Activated B cell treated with CpG ODN at 0.5 μM for 24 hours (primary cell): ENCODE data around the gene MBNL2. TPM values are rescaled to one million over a fixed set of nuclear protein-coding genes. Genes with fewer than 3 reads are reported as not detected.

Experiments used
- ATAC-seq: fragments of 200-7000 bp; cut with Tn5 transposase; one replicate; pipeline ENCODE4 v1.10.0; 2021; ENCODE audit warnings: low read depth, mild to moderate bottlenecking, moderate library complexity
- CTCF ChIA-PET: fragments of 350-600 bp; sonication (Branson Sonifier 250); formaldehyde crosslinking; loops from one replicate; lab custom pipeline; 2021; ENCODE audit warnings: antibody characterized with exemption; lab: Charles Lee
- POLR2A ChIA-PET: fragments of 350-600 bp; sonication (Branson Sonifier 250); formaldehyde crosslinking; loops from one replicate; lab custom pipeline; 2021; ENCODE audit warnings: antibody characterized with exemption; lab: Charles Lee
- DNase-seq: peaks from one replicate; pipeline ENCODE4 v3.0.0; 2022
- H3K27ac Mint-ChIP-seq: one replicate; pipeline ENCODE4 v1.8.0; 2020; ENCODE audit warnings: mixed read lengths
- H3K27me3 Mint-ChIP-seq: one replicate; pipeline ENCODE4 v1.8.0; 2021; ENCODE audit warnings: mixed read lengths
- H3K36me3 Mint-ChIP-seq: one replicate; pipeline ENCODE4 v1.8.0; 2021; ENCODE audit warnings: low read depth, mixed read lengths
- H3K4me1 Mint-ChIP-seq: one replicate; pipeline ENCODE4 v1.8.0; 2021; ENCODE audit warnings: mixed read lengths
- H3K4me3 Mint-ChIP-seq: one replicate; pipeline ENCODE4 v1.8.0; 2020; ENCODE audit warnings: mild to moderate bottlenecking, mixed read lengths
- H3K9me3 Mint-ChIP-seq: one replicate; pipeline ENCODE4 v1.8.0; 2020; ENCODE audit warnings: mixed read lengths
- intact Hi-C: fragments of 100-400 bp; cut with micrococcal nuclease; formaldehyde crosslinking; loops from one replicate; pipeline ENCODE4 v1.15.1; 2024
- total RNA-seq: library from RNA; stranded (reverse); gene quantifications from 2 replicates; pipeline ENCODE4 v1.2.3, GENCODE V29; 2022
- TF ChIP-seq, protein P1 (sequence below): fragments of 200-600 bp; IDR thresholded peaks from one replicate; pipeline ENCODE4 v1.8.0; 2022; ENCODE audit warnings: antibody characterized with exemption, mild to moderate bottlenecking

The MBNL2 gene
- total RNA-seq, 1 donor from 2014 or later = 18.8 TPM

- peaks cover 30% of the 10 kb centered on the region for H3K4me1 Mint-ChIP-seq
- H3K4me3 Mint-ChIP-seq = no peak overlapping the region
- POLR2A ChIA-PET = interaction anchor here (1.2 kb wide), 1 partner anchor 45 kb away, joined by 4 read pairs; the partner anchor contains the start of gene RAP2A
- H3K27ac Mint-ChIP-seq = no peak overlapping the region
- H3K9me3 Mint-ChIP-seq = no peaks in the 10 kb centered on the region
- peaks cover 46% of the 10 kb centered on the region for H3K36me3 Mint-ChIP-seq
- TF ChIP-seq, protein P1, sequence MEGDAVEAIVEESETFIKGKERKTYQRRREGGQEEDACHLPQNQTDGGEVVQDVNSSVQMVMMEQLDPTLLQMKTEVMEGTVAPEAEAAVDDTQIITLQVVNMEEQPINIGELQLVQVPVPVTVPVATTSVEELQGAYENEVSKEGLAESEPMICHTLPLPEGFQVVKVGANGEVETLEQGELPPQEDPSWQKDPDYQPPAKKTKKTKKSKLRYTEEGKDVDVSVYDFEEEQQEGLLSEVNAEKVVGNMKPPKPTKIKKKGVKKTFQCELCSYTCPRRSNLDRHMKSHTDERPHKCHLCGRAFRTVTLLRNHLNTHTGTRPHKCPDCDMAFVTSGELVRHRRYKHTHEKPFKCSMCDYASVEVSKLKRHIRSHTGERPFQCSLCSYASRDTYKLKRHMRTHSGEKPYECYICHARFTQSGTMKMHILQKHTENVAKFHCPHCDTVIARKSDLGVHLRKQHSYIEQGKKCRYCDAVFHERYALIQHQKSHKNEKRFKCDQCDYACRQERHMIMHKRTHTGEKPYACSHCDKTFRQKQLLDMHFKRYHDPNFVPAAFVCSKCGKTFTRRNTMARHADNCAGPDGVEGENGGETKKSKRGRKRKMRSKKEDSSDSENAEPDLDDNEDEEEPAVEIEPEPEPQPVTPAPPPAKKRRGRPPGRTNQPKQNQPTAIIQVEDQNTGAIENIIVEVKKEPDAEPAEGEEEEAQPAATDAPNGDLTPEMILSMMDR = no peak
- ATAC-seq (no peak), DNase-seq (no peak)
- intact Hi-C loops = no loop called here
- CTCF ChIA-PET = no interaction called here
- no peaks in the 10 kb centered on the region for H3K27me3 Mint-ChIP-seq
These were observed 166.2 kb downstream of the MBNL2 start for GRCh38 chr13:97388373-97388772.

DNA sequence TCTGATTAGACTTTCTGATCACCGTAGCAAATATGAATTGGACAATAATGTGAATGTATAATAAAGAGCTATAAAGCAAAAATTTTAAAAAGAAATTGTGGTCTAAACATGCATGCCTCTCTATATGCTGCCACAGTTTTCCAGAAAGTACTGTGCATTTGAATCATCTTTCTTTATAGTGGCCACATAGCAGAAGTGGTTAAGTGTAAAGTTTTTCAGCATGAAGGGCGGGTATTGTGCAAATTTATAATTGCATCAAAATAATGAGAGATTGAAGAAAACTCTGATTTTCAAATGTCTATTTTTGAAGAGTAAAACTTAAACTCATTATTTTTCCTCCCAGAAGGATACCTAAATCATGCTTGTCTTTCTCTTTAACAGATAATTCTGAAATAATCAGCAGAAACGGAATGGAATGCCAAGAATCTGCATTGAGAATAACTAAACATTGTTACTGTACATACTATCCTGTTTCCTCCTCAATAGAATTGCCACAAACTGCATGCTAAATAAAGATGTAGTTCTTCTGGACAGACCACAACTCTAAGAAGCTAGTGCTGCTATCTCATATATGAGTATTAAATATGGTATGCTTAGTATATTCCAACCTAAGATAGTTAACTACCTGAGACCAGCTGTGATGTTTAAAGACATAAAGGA, 168.9 kb downstream of the MBNL2 start:
- Mint-ChIP-seq H3K27ac (no peak overlapping the region), H3K36me3 (peaks cover 43% of the 10 kb centered on the region), H3K9me3 (no peaks in the 10 kb centered on the region), H3K27me3 (no peaks in the 10 kb centered on the region), H3K4me1 (peaks cover 26% of the 10 kb centered on the region), H3K4me3 (no peak overlapping the region)
- DNase-seq = no peak
- no peak for ATAC-seq
- CTCF ChIA-PET = interaction anchor here (1.0 kb wide), 1 partner anchor 32 kb away, joined by 3 read pairs; no protein-coding TSS in a partner anchor
- TF ChIP-seq, protein P1 = no peak
- POLR2A ChIA-PET = no interaction called here
- intact Hi-C loops = no loop called here

- H3K9me3 Mint-ChIP-seq = no peaks in the 10 kb centered on the region
- ChIA-PET POLR2A (no interaction called here), CTCF (interaction anchor here (1.0 kb wide), 1 partner anchor 33 kb away, joined by 3 read pairs; no protein-coding TSS in a partner anchor)
- no peaks in the 10 kb centered on the region for H3K27me3 Mint-ChIP-seq
- DNase-seq = no peak
- H3K4me3 Mint-ChIP-seq = no peak overlapping the region
- H3K4me1 Mint-ChIP-seq = peaks cover 16% of the 10 kb centered on the region
- H3K27ac Mint-ChIP-seq = no peak overlapping the region
- ATAC-seq = no peak
- TF ChIP-seq, protein P1 = no peak
- intact Hi-C loops = no loop called here
- H3K36me3 Mint-ChIP-seq = peaks cover 35% of the 10 kb centered on the region
These were observed 169.9 kb downstream of the MBNL2 start for GRCh38 chr13:97392020-97392419.

DNA sequence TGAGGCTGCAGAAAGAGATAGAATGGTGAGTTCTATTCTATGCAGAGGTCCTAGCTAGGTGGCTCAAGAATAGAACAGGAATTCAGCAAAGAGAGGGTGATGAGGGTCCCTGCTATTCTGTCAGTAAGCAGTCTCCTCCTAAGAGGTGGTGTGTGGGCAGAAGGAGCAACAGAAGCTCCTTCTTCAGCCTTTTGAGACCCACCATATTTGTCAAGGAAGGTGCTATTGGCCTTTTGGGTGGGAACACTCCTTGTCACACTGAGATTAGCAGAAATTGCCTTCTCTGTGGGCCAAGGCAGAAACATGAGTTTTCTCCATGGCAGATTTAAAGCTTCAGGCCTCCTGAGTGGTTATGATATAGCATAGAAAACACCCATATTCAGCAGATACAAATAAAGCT, 172.4 kb downstream of the MBNL2 start:
- ChIA-PET CTCF (no interaction called here), POLR2A (no interaction called here)
- DNase-seq (no peak), ATAC-seq (no peak)
- intact Hi-C loops = no loop called here
- Mint-ChIP-seq H3K4me3 (no peak overlapping the region), H3K36me3 (peaks cover 18% of the 10 kb centered on the region), H3K4me1 (no peaks in the 10 kb centered on the region), H3K27me3 (no peaks in the 10 kb centered on the region), H3K9me3 (no peaks in the 10 kb centered on the region), H3K27ac (no peak overlapping the region)
- TF ChIP-seq, protein P1 = no peak

GRCh38 chr13:97395447-97396136, 173.5 kb downstream of the MBNL2 start:
- Mint-ChIP-seq H3K27ac (no peak overlapping the region), H3K27me3 (no peaks in the 10 kb centered on the region), H3K4me3 (no peak overlapping the region), H3K9me3 (peaks cover 3% of the 10 kb centered on the region), H3K36me3 (peaks cover 17% of the 10 kb centered on the region), H3K4me1 (no peaks in the 10 kb centered on the region)
- ChIA-PET CTCF (interaction anchor here (1.2 kb wide), 1 partner anchor 9 kb away, joined by 3 read pairs; no protein-coding TSS in a partner anchor), POLR2A (no interaction called here)
- intact Hi-C loops = no loop called here
- ATAC-seq (no peak), DNase-seq (no peak)
- TF ChIP-seq, protein P1 = no peak
